ENCODE data around the gene GZMA. TPM values are rescaled to one million over a fixed set of nuclear protein-coding genes. Genes with fewer than 3 reads are reported as not detected.

GZMA gene
- total RNA-seq, 1 donor from 2014 or later, result 87.6 TPM

DNA sequence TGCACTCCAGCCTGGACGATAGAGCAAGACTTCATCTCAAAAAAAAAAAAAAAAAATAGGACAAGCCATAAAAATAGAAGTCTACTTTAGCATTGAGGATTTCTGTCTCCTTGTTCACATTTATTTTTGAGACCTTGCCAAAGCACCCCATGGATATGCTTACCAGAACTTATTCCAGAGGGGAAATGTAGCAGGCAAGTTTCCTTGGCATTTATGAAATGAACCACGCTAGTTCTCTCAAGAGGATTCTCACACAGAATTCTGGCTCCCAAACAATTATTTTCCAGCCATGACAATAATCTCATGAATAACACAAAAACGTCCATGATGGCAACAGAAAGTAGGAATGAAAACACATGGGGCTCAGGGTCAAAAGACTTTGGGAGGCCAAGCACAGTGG, 34.1 kb downstream of the GZMA start:
- H3K9me3 Mint-ChIP-seq, result peaks cover 10% of the 10 kb centered on the region
- intact Hi-C loops (cut with micrococcal nuclease), result no loop called here
- H3K36me3 Mint-ChIP-seq (ENCODE audit: low read depth), result peaks cover 8% of the 10 kb centered on the region
- no peak for DNase-seq
- no peak overlapping the region for H3K27ac Mint-ChIP-seq
- H3K27me3 Mint-ChIP-seq, result peaks cover 13% of the 10 kb centered on the region
- H3K4me1 Mint-ChIP-seq, result peaks cover 30% of the 10 kb centered on the region
- no peak overlapping the region for H3K4me3 Mint-ChIP-seq

DNA sequence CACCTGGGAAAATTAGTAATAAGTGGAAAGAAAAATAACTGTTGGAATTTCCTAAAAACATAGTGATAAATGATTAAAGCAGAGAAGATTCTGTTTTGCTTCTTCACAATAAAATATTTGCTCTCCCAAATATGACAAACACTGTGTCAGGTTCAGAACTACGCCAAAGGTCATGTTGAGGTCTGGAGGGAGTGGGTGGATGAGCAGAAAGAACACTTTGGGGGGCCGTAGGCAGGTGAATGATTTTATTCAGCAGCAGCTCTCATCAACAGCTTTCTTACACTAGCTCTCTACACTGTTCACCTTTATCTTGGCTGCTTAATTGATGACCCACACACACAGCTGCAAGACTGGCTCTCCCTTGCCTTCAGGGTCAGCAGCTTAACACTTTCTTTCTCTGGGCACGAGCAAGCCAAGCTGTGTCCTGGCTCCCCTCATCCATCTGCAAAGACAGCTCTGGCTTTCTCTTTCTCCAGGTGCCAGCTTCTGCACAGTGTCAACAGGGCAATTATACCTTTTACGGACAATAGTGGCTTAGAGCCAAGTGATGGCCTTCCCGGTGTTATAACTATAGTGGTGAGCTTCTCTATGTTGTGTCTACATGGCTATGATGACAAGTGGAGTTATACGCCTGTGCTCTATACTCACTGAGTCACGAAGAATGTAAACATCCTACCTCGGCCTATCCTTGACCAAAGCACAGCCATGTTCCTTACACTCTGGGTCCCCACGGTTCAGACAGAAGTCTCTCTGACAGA, 38.6 kb downstream of the GZMA start:
- Mint-ChIP-seq H3K4me1 (peaks cover 39% of the 10 kb centered on the region), H3K4me3 (no peak overlapping the region), H3K27me3 (peaks cover 20% of the 10 kb centered on the region), H3K27ac (peak overlapping the region; percentile 62), H3K36me3 (ENCODE audit: low read depth) (peaks cover 5% of the 10 kb centered on the region), H3K9me3 (no peaks in the 10 kb centered on the region)
- no peak for DNase-seq
- intact Hi-C loops (cut with micrococcal nuclease), result loop anchor here (10.0 kb wide), 1 partner anchor 626 kb away; the partner anchor contains the start of gene SNX18

DNA sequence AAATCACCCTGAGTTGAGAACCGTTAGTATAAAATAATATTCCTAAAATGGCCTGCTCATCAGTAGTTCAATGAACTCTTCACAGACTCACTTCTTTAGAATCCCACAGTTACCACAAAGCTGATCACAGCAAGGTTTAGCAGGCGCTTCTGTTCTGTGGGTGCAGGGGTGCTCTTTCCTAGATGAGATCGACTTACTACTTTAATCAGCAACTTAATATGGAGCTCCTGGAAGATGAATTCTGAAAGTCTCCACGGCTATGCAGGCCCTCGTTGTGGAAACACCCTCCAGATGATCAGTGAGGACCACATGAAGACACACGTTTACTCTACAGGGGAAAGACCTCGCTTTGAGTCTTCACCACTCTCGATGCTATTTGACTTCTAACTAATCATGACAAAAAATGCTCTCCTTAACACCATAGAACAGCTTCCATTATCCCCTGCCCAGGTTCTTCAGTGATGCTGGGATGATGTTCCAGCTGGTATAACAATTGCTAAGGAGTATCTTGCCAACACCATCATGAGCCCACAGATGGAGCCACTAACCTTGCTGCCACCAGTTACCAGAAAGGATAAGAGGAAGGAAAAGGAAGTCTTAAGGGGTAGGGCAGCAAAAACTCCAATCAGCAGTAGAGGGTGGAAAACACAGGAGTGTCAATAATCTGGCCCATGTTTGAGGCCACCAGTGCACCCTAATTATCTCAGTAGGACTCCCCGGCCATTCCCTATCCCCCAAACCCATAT, 39.7 kb downstream of the GZMA start:
- Mint-ChIP-seq H3K36me3 (ENCODE audit: low read depth) (peaks cover 3% of the 10 kb centered on the region), H3K4me1 (peaks cover 44% of the 10 kb centered on the region), H3K27me3 (peaks cover 20% of the 10 kb centered on the region), H3K27ac (peak overlapping the region; percentile 62), H3K4me3 (peak overlapping the region; percentile 9), H3K9me3 (no peaks in the 10 kb centered on the region)
- intact Hi-C loops (cut with micrococcal nuclease), result loop anchor here (2.0 to 10.0 kb wide), 2 partner anchors 105 to 627 kb away; partner anchors contain the start of gene SNX18
- DNase-seq, result peak; percentile 75

- intact Hi-C loops (cut with micrococcal nuclease), result loop anchor here (2.0 to 10.0 kb wide), 2 partner anchors 107 to 629 kb away; partner anchors contain the start of gene SNX18
- no peak for DNase-seq
- Mint-ChIP-seq H3K27me3 (peaks cover 26% of the 10 kb centered on the region), H3K4me3 (no peak overlapping the region), H3K9me3 (no peaks in the 10 kb centered on the region), H3K4me1 (peaks cover 44% of the 10 kb centered on the region), H3K36me3 (ENCODE audit: low read depth) (peaks cover 3% of the 10 kb centered on the region), H3K27ac (no peak overlapping the region)
Measured at GRCh38 chr5:55143624-55144023, 41.2 kb downstream of the GZMA start.

GRCh38 chr5:55146080-55146479, 43.6 kb downstream of the GZMA start:
- Mint-ChIP-seq H3K9me3 (no peaks in the 10 kb centered on the region), H3K36me3 (ENCODE audit: low read depth) (peaks cover 3% of the 10 kb centered on the region), H3K4me3 (peak overlapping the region; percentile 53), H3K27ac (no peak overlapping the region), H3K4me1 (peaks cover 37% of the 10 kb centered on the region), H3K27me3 (peaks cover 43% of the 10 kb centered on the region)
- intact Hi-C loops (cut with micrococcal nuclease), result loop anchor here (1.0 to 10.0 kb wide), 5 partner anchors 43 to 631 kb away; partner anchors contain the start of genes GZMA and SNX18
- DNase-seq, result no peak

GRCh38 chr5:55146543-55147151, 44.2 kb downstream of the GZMA start:
- H3K4me3 Mint-ChIP-seq, result peak overlapping the region; percentile 53
- no peaks in the 10 kb centered on the region for H3K9me3 Mint-ChIP-seq
- peaks cover 46% of the 10 kb centered on the region for H3K27me3 Mint-ChIP-seq
- peaks cover 32% of the 10 kb centered on the region for H3K4me1 Mint-ChIP-seq
- intact Hi-C loops (cut with micrococcal nuclease), result loop anchor here (1.0 to 10.0 kb wide), 5 partner anchors 44 to 632 kb away; partner anchors contain the start of genes GZMA and SNX18
- H3K27ac Mint-ChIP-seq, result peak overlapping the region; percentile 62
- peak; percentile 96 for DNase-seq
- H3K36me3 Mint-ChIP-seq (ENCODE audit: low read depth), result peaks cover 3% of the 10 kb centered on the region

DNA sequence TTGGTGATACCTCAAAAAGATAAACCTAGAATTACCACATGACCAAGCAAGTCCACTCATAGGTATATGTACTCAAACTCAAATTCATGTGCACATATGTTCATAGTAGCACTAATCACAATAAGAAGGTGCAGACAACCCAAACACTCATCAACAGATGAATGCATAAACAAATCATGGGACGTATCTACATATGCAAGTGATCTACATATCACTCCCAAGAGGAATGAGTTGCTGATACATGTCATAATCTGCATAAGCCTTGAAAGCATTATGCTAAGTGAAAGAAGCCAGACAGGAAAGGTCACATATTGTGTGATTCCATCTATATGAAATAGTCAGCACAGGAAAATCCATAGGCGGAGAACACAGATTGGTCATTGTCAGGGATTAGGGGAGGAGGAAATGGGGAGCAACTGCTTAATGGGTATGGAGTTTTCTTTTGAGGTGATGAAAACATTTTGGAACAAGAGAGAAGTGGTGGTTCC, 46.9 kb downstream of the GZMA start:
- H3K27me3 Mint-ChIP-seq, result peaks cover 63% of the 10 kb centered on the region

GRCh38 chr5:55151923-55152842, 49.7 kb downstream of the GZMA start:
- H3K36me3 Mint-ChIP-seq (ENCODE audit: low read depth), result no peaks in the 10 kb centered on the region
- H3K27me3 Mint-ChIP-seq, result peaks cover 74% of the 10 kb centered on the region
- intact Hi-C loops (cut with micrococcal nuclease), result no loop called here
- no peak for DNase-seq
- H3K27ac Mint-ChIP-seq, result no peak overlapping the region
- H3K4me3 Mint-ChIP-seq, result no peak overlapping the region
- no peaks in the 10 kb centered on the region for H3K4me1 Mint-ChIP-seq
- H3K9me3 Mint-ChIP-seq, result no peaks in the 10 kb centered on the region

More for the DNA sequence above, 46.9 kb downstream of the GZMA start:
- no peak for DNase-seq
- H3K36me3 Mint-ChIP-seq (ENCODE audit: low read depth), result peaks cover 3% of the 10 kb centered on the region
- no peak overlapping the region for H3K27ac Mint-ChIP-seq
- H3K4me3 Mint-ChIP-seq, result no peak overlapping the region
- H3K9me3 Mint-ChIP-seq, result no peaks in the 10 kb centered on the region
- H3K4me1 Mint-ChIP-seq, result peaks cover 17% of the 10 kb centered on the region
- intact Hi-C loops (cut with micrococcal nuclease), result loop anchor here (10.0 kb wide), 1 partner anchor 635 kb away; the partner anchor contains the start of gene SNX18

- no peak overlapping the region for H3K27ac Mint-ChIP-seq
- intact Hi-C loops (cut with micrococcal nuclease), result no loop called here
- no peak overlapping the region for H3K4me3 Mint-ChIP-seq
- no peaks in the 10 kb centered on the region for H3K36me3 Mint-ChIP-seq (ENCODE audit: low read depth)
- H3K9me3 Mint-ChIP-seq, result no peaks in the 10 kb centered on the region
- DNase-seq, result no peak
- H3K4me1 Mint-ChIP-seq, result no peaks in the 10 kb centered on the region
- H3K27me3 Mint-ChIP-seq, result peaks cover 67% of the 10 kb centered on the region
Measured at GRCh38 chr5:55154873-55155272, 52.4 kb downstream of the GZMA start.

Other genes starting within 250 kb of the GZMA start
- gene ESM1, start 117.1 kb upstream of the GZMA start, total RNA-seq, result not detected in 2 replicates
- gene GZMK, start 78.4 kb upstream of the GZMA start, total RNA-seq, result 0.70 and 0.78 TPM in 2 replicates
- gene GPX8, start 57.5 kb downstream of the GZMA start, total RNA-seq, result not detected in 2 replicates
- not detected in 2 replicates for gene CDC20B, start 70.5 kb downstream of the GZMA start, total RNA-seq
- gene MCIDAS, start 124.7 kb downstream of the GZMA start, total RNA-seq, result not detected in 2 replicates
- gene CCNO, start 131.0 kb downstream of the GZMA start, total RNA-seq, result 0.26 TPM in 1 of 2 replicates, not detected in the other
- 18.0 and 18.2 TPM in 2 replicates for gene DHX29, start 205.0 kb downstream of the GZMA start, total RNA-seq
- 123 and 128 TPM in 2 replicates for gene MTREX, start 205.3 kb downstream of the GZMA start, total RNA-seq